SK-N-SH (cell line): ENCODE data around the gene TCP10L. TPM values are rescaled to one million over a fixed set of nuclear protein-coding genes. Genes with fewer than 3 reads are reported as not detected.

ENCODE experiments used
- CTCF ChIA-PET: fragments of 300-600, 350-600 bp; formaldehyde crosslinking; extraction: SDS; loops from one replicate; lab custom pipeline; 2021; lab: Yijun Ruan, JAX
- POLR2A ChIA-PET: fragments of 350-600 bp; sonication (Branson Sonifier 250); formaldehyde crosslinking; extraction: SDS; loops from one replicate; lab custom pipeline; 2020; ENCODE audit warnings: antibody characterized with exemption, inconsistent platforms; lab: Yijun Ruan, JAX
- DNase-seq: peaks from one replicate; pipeline ENCODE4 v3.0.0; 2012
- H2AFZ ChIP-seq: fragments of 200-600 bp; sonication (generic); 2 replicates; pipeline ENCODE4 v1.8.1; 2016; ENCODE audit warnings: antibody characterized with exemption, mild to moderate bottlenecking, low read depth
- H3F3A ChIP-seq: fragments of 200-600 bp; sonication (generic); replicated peaks from 2 replicates; pipeline ENCODE3; 2016; ENCODE audit warnings: antibody characterized with exemption, mild to moderate bottlenecking; ENCODE audit not compliant: insufficient read depth
- H3K27ac ChIP-seq, 2 experiments: fragments of 200-500 bp in 1 of 2; fragments of 200-600 bp in 1 of 2; sonication (Bioruptor generic) in 1 of 2; sonication (generic), shearing (Covaris generic) in 1 of 2; 2 replicates each; pipeline versions ENCODE4 v1.5.1 to v1.6.1; 2014 to 2016; ENCODE audit warnings: low read depth in 2 of 2, inconsistent platforms in 1 of 2, low read length in 1 of 2, mild to moderate bottlenecking in 1 of 2, mixed read lengths in 1 of 2
- H3K27me3 ChIP-seq: fragments of 200-600 bp; sonication (generic), shearing (Covaris generic); 2 replicates; pipeline ENCODE4 v1.6.1; 2016; ENCODE audit warnings: mixed run types; ENCODE audit not compliant: insufficient read depth
- H3K36me3 ChIP-seq, 2 experiments: fragments of 200-500 bp in 1 of 2; fragments of 200-600 bp in 1 of 2; sonication (Bioruptor generic) in 1 of 2; sonication (generic) in 1 of 2; replicated peaks in 1 of 2; 2 replicates each; pipeline versions ENCODE3 to v1.5.1; 2014 to 2016; ENCODE audit warnings: low read length in 1 of 2, mild to moderate bottlenecking in 1 of 2; ENCODE audit not compliant: insufficient read depth in 2 of 2, control insufficient read depth in 1 of 2
- H3K4me1 ChIP-seq, 2 experiments: fragments of 200-500 bp in 1 of 2; fragments of 200-600 bp in 1 of 2; sonication (Bioruptor generic) in 1 of 2; sonication (generic), shearing (Covaris generic) in 1 of 2; 2 replicates each; pipeline versions ENCODE4 v1.5.1 to v1.6.1; 2014 to 2016; ENCODE audit warnings: low read depth in 1 of 2, low read length in 1 of 2, mixed run types in 1 of 2; ENCODE audit not compliant: insufficient read depth in 2 of 2, control insufficient read depth in 1 of 2
- H3K4me2 ChIP-seq: fragments of 200-600 bp; sonication (generic), shearing (Covaris generic); 2 replicates; pipeline ENCODE4 v1.6.1; 2017; ENCODE audit warnings: mixed run types
- H3K4me3 ChIP-seq, 2 experiments: fragments of 200-500 bp in 1 of 2; fragments of 200-600 bp in 1 of 2; sonication (Bioruptor generic) in 1 of 2; sonication (generic), shearing (Covaris generic) in 1 of 2; 2 replicates each; pipeline versions ENCODE4 v1.5.1 to v1.8.1; 2014 to 2016; ENCODE audit warnings: low read depth in 2 of 2, inconsistent platforms in 1 of 2, low read length in 1 of 2, mild to moderate bottlenecking in 1 of 2, mixed read lengths in 1 of 2, moderate library complexity in 1 of 2
- H3K79me2 ChIP-seq: fragments of 200-600 bp; sonication (generic); 2 replicates; pipeline ENCODE4 v1.8.1; 2017; ENCODE audit warnings: mild to moderate bottlenecking; ENCODE audit not compliant: insufficient read depth
- H3K9ac ChIP-seq: fragments of 200-600 bp; sonication (generic); 2 replicates; pipeline ENCODE4 v1.6.1; 2017; ENCODE audit warnings: mixed run types
- H3K9me2 ChIP-seq: fragments of 200-600 bp; sonication (generic); 2 replicates; pipeline ENCODE4 v1.6.1; 2017; ENCODE audit warnings: mixed run types
- H3K9me3 ChIP-seq: fragments of 200-600 bp; sonication (generic); 2 replicates; pipeline ENCODE4 v1.6.1; 2017; ENCODE audit warnings: mixed run types, mild to moderate bottlenecking, moderate library complexity
- H4K20me1 ChIP-seq: fragments of 200-600 bp; sonication (generic); 2 replicates; pipeline ENCODE4 v1.6.1; 2017; ENCODE audit warnings: mild to moderate bottlenecking, mixed run types; ENCODE audit not compliant: insufficient read depth
- EP300 ChIP-seq, 2 experiments: IDR thresholded peaks; 2 replicates each; pipeline versions ENCODE4 v1.4.0 to v1.6.1; 2012; ENCODE audit warnings: borderline replicate concordance in 1 of 2, low read depth in 1 of 2, low read length in 1 of 2
- EZH2phosphoT487 ChIP-seq: fragments of 200-600 bp; sonication (generic); IDR thresholded peaks from 2 replicates; pipeline ENCODE4 v1.6.1; 2017; ENCODE audit warnings: low read depth, mixed run types, mild to moderate bottlenecking, antibody characterized with exemption, moderate library complexity, borderline replicate concordance
- FOXM1 ChIP-seq: IDR thresholded peaks from 2 replicates; pipeline ENCODE4 v1.4.0; 2012; ENCODE audit warnings: low read depth, mild to moderate bottlenecking
- GABPA ChIP-seq: IDR thresholded peaks from 2 replicates; pipeline ENCODE4 v1.4.0; 2012; ENCODE audit warnings: low read depth, mild to moderate bottlenecking
- GATA2 ChIP-seq: sonication (generic); formaldehyde crosslinking; IDR thresholded peaks from 2 replicates; pipeline ENCODE4 v1.5.0; 2020; ENCODE audit warnings: mild to moderate bottlenecking, missing genetic modification reagents
- JUND ChIP-seq: IDR thresholded peaks from 2 replicates; pipeline ENCODE4 v1.4.0; 2012
- MXI1 ChIP-seq: IDR thresholded peaks from 2 replicates; pipeline ENCODE4 v1.6.1; 2012; ENCODE audit warnings: mild to moderate bottlenecking, low read depth, low read length, improper control_type of control experiment
- NFIC ChIP-seq: IDR thresholded peaks from 2 replicates; pipeline ENCODE4 v1.4.0; 2012; ENCODE audit warnings: borderline replicate concordance
- NRF1 ChIP-seq: IDR thresholded peaks from 2 replicates; pipeline ENCODE4 v1.6.1; 2012; ENCODE audit warnings: low read depth, mild to moderate bottlenecking, low read length
- RAD21 ChIP-seq: IDR thresholded peaks from 2 replicates; pipeline ENCODE4 v1.6.1; 2012; ENCODE audit warnings: mild to moderate bottlenecking, low read length
- RCOR1 ChIP-seq: fragments of 150-350 bp; IDR thresholded peaks from 2 replicates; pipeline ENCODE4 v1.6.1; 2017; ENCODE audit warnings: antibody characterized with exemption, low read length
- RFX5 ChIP-seq: IDR thresholded peaks from 2 replicates; pipeline ENCODE4 v1.6.1; 2012; ENCODE audit warnings: mild to moderate bottlenecking, improper control_type of control experiment, low read length
- SMC3 ChIP-seq: IDR thresholded peaks from 2 replicates; pipeline ENCODE4 v1.6.1; 2012; ENCODE audit warnings: low read depth, low read length, improper control_type of control experiment
- TAF1 ChIP-seq: IDR thresholded peaks from 2 replicates; pipeline ENCODE4 v1.6.1; 2012; ENCODE audit warnings: low read depth, mild to moderate bottlenecking, low read length, moderate library complexity, borderline replicate concordance
- YY1 ChIP-seq: IDR thresholded peaks from 2 replicates; pipeline ENCODE4 v1.4.0; 2012; ENCODE audit warnings: low read depth, mild to moderate bottlenecking
- WGBS: methylation state at CpG from one replicate; pipeline ENCODE4 v1.1.6; 2017; ENCODE audit warnings: low lambda C conversion rate; 5-methylcytosine and 5-hydroxymethylcytosine counted together
- polyA plus RNA-seq, 3 experiments: library from polyadenylated mRNA; depleted of rRNA; stranded (reverse); fragments of >200 nt; gene quantifications; 2 replicates each; pipeline ENCODE4 v1.2.3, GENCODE V29; 2012
- TF ChIP-seq, protein P1 (sequence below): IDR thresholded peaks from 2 replicates; pipeline ENCODE4 v1.4.0; 2012; ENCODE audit warnings: low read depth, borderline replicate concordance
- TF ChIP-seq, protein P2 (sequence below): IDR thresholded peaks from 2 replicates; pipeline ENCODE4 v1.4.0; 2012; ENCODE audit warnings: low read depth, borderline replicate concordance
- TF ChIP-seq, protein P3 (sequence below): IDR thresholded peaks from 2 replicates; pipeline ENCODE4 v1.4.0; 2012; ENCODE audit warnings: low read depth
- TF ChIP-seq, protein P4 (sequence below): fragments of 200-600 bp; sonication (generic); IDR thresholded peaks from 2 replicates; pipeline ENCODE4 v1.6.1; 2017; ENCODE audit warnings: antibody characterized with exemption, mild to moderate bottlenecking, moderate library complexity

TCP10L gene
- polyA plus RNA-seq, 1 of the 3 experiments (the other 2 are of a cell fraction): 0.33 TPM

DNA sequence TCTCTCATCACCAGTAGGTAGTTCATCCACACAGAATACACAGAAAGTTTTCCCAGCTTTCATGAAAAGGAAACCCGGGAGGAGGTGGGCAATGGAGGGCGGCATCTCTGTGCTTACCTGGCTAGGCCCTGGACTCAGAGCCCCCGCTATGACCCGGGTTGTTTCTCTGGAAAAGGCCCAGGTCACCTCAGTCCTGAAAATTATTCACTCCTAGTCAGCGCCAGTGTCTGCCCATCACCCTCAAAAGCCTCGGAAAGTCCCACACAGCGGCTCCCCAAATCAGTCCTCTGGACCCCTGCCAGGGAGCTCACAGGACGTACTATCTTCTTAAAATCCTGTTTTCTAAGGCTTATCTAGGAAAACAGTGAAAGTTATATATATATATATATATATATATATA lies 51.2 kb downstream of the TCP10L start:
- H3K4me2 ChIP-seq: no peak overlapping the region
- TF ChIP-seq, protein P1, sequence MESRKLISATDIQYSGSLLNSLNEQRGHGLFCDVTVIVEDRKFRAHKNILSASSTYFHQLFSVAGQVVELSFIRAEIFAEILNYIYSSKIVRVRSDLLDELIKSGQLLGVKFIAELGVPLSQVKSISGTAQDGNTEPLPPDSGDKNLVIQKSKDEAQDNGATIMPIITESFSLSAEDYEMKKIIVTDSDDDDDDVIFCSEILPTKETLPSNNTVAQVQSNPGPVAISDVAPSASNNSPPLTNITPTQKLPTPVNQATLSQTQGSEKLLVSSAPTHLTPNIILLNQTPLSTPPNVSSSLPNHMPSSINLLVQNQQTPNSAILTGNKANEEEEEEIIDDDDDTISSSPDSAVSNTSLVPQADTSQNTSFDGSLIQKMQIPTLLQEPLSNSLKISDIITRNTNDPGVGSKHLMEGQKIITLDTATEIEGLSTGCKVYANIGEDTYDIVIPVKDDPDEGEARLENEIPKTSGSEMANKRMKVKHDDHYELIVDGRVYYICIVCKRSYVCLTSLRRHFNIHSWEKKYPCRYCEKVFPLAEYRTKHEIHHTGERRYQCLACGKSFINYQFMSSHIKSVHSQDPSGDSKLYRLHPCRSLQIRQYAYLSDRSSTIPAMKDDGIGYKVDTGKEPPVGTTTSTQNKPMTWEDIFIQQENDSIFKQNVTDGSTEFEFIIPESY: no peak
- TF ChIP-seq JUND: no peak
- TF ChIP-seq EZH2phosphoT487: no peak
- no peak for TF ChIP-seq MXI1
- TF ChIP-seq, protein P2, sequence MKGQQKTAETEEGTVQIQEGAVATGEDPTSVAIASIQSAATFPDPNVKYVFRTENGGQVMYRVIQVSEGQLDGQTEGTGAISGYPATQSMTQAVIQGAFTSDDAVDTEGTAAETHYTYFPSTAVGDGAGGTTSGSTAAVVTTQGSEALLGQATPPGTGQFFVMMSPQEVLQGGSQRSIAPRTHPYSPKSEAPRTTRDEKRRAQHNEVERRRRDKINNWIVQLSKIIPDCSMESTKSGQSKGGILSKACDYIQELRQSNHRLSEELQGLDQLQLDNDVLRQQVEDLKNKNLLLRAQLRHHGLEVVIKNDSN: no peak
- no peak for TF ChIP-seq GATA2 (CRISPR knock-in tag)
- TF ChIP-seq, all 33 proteins: peak for 0
- no peak overlapping the region for H2AFZ ChIP-seq
- no peaks in the 10 kb centered on the region for H4K20me1 ChIP-seq
- H3K9me2 ChIP-seq: no peaks in the 10 kb centered on the region
- peaks cover 10% of the 10 kb centered on the region for H3F3A ChIP-seq
- CTCF ChIA-PET: no interaction called here
- no peak overlapping the region for H3K27ac ChIP-seq
- WGBS: 96% methylated on average over 8 of the region's 8 CpGs
- H3K79me2 ChIP-seq: no peaks in the 10 kb centered on the region
- no peaks in the 10 kb centered on the region for H3K9me3 ChIP-seq
- no peak overlapping the region for H3K4me3 ChIP-seq
- H3K9ac ChIP-seq: no peak overlapping the region
- DNase-seq: no peak
- H3K27me3 ChIP-seq: no peaks in the 10 kb centered on the region
- no peaks in the 10 kb centered on the region for H3K4me1 ChIP-seq
- POLR2A ChIA-PET: no interaction called here
- no peaks in the 10 kb centered on the region for H3K36me3 ChIP-seq

DNA sequence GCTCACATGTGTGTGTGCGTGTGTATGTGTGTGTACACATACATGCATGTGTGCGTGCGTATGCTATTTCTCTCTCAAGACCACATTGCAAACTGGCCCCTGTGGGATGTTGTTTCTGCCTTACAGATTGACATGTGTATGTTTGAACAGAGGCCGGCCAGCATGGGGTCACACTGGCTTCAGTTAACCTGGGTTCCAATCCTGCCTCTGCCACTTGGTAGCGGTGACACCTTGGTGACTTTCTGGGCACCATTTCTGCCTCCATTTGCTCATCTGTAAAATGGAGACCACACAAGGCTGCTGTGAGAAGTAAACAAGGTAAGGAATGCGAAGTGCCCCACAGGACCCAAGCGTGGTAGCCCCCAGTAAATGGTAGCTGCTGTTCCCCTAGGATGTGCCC lies 51.7 kb downstream of the TCP10L start:
- ChIA-PET CTCF (no interaction called here), POLR2A (no interaction called here)
- Histone ChIP-seq H3K4me1 (no peaks in the 10 kb centered on the region), H3K79me2 (no peaks in the 10 kb centered on the region), H3K9me3 (no peaks in the 10 kb centered on the region), H3K9me2 (no peaks in the 10 kb centered on the region), H2AFZ (no peak overlapping the region), H3K4me2 (no peak overlapping the region), H3K4me3 (no peak overlapping the region), H3K9ac (no peak overlapping the region), H3K27ac (no peak overlapping the region), H3K27me3 (no peaks in the 10 kb centered on the region), H4K20me1 (no peaks in the 10 kb centered on the region), H3F3A (peaks cover 10% of the 10 kb centered on the region), H3K36me3 (no peaks in the 10 kb centered on the region)
- TF ChIP-seq RFX5 (no peak), RAD21 (no peak), NRF1 (no peak), EZH2phosphoT487 (no peak), MXI1 (no peak), TAF1 (no peak), FOXM1 (no peak), RCOR1 (no peak), SMC3 (no peak), YY1 (no peak), GABPA (no peak), NFIC (no peak), EP300 (IDR thresholded peaks at IDR 0.05; ENCODE audit: borderline replicate concordance in 1 of 2, low read depth in 1 of 2, low read length in 1 of 2) (no peak)
- TF ChIP-seq, protein P3, sequence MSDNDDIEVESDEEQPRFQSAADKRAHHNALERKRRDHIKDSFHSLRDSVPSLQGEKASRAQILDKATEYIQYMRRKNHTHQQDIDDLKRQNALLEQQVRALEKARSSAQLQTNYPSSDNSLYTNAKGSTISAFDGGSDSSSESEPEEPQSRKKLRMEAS: no peak
- TF ChIP-seq, protein P4, sequence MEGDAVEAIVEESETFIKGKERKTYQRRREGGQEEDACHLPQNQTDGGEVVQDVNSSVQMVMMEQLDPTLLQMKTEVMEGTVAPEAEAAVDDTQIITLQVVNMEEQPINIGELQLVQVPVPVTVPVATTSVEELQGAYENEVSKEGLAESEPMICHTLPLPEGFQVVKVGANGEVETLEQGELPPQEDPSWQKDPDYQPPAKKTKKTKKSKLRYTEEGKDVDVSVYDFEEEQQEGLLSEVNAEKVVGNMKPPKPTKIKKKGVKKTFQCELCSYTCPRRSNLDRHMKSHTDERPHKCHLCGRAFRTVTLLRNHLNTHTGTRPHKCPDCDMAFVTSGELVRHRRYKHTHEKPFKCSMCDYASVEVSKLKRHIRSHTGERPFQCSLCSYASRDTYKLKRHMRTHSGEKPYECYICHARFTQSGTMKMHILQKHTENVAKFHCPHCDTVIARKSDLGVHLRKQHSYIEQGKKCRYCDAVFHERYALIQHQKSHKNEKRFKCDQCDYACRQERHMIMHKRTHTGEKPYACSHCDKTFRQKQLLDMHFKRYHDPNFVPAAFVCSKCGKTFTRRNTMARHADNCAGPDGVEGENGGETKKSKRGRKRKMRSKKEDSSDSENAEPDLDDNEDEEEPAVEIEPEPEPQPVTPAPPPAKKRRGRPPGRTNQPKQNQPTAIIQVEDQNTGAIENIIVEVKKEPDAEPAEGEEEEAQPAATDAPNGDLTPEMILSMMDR: no peak
- no peak for DNase-seq
- WGBS: 95% methylated on average over 5 of the region's 7 CpGs
